H1 (cell line): ENCODE measurements around the gene SPDYE4. TPM values are rescaled to one million over a fixed set of nuclear protein-coding genes. Genes with fewer than 3 reads are reported as not detected.

ENCODE experiments used
- ASH2L ChIP-seq: fragments of 200-600, 300-600 bp; sonication (generic); IDR thresholded peaks from one replicate; pipeline ENCODE4 v1.7.1; 2017; ENCODE audit warnings: low read length
- EGR1 ChIP-seq: IDR thresholded peaks from 2 replicates; pipeline ENCODE4 v1.6.1; 2011; ENCODE audit warnings: low read depth, low read length, borderline replicate concordance
- GABPA ChIP-seq: IDR thresholded peaks from 2 replicates; pipeline ENCODE4 v1.6.1; 2011; ENCODE audit warnings: mild to moderate bottlenecking, low read length, moderate library complexity, borderline replicate concordance; ENCODE audit not compliant: insufficient read depth
- KDM5A ChIP-seq: fragments of 200-600 bp; IDR thresholded peaks from 2 replicates; pipeline ENCODE4 v1.7.1; 2012; ENCODE audit warnings: mild to moderate bottlenecking, low read length, inconsistent platforms, mixed read lengths
- POLR2A ChIP-seq, 2 experiments: IDR thresholded peaks; 1 replicate in 1 of 2; 2 replicates in 1 of 2; pipeline ENCODE4 v1.6.1; 2011; ENCODE audit warnings: low read depth in 2 of 2, low read length in 2 of 2, mild to moderate bottlenecking in 2 of 2; ENCODE audit errors: control extremely low read depth in 1 of 2
- SP4 ChIP-seq: IDR thresholded peaks from 2 replicates; pipeline ENCODE4 v1.6.1; 2012; ENCODE audit warnings: low read length, inconsistent platforms
- TAF1 ChIP-seq: IDR thresholded peaks from 2 replicates; pipeline ENCODE4 v1.6.1; 2011; ENCODE audit warnings: mild to moderate bottlenecking, low read depth, low read length
- polyA plus RNA-seq, 7 experiments: library from polyadenylated mRNA; depleted of rRNA in 3 of 7; stranded (reverse) in 5 of 7; unstranded in 2 of 7; fragments of >200 nt in 5 of 7; fragments of 200-250 nt in 2 of 7; gene quantifications; 1 replicate in 5 of 7; 2 replicates in 1 of 7; 4 replicates in 1 of 7; pipeline versions ENCODE4 v1.2.1 to v1.2.3, GENCODE V29; 2011 to 2013; ENCODE audit warnings: missing spikeins in 2 of 7, mixed read lengths in 2 of 7
- total RNA-seq: library from RNA; stranded (reverse); fragmentation: NEBNext Ultra II Directional; extraction: Animal tissue kit (Norgen Biotek cat#: 25700); gene quantifications from 2 replicates; pipeline ENCODE4 v1.2.1, GENCODE V29; 2021
- TF ChIP-seq, protein P1 (sequence below): fragments of 300-600 bp; sonication (generic); IDR thresholded peaks from 2 replicates; pipeline ENCODE4 v1.7.1; 2012; ENCODE audit warnings: low read length, moderate library complexity, mild to moderate bottlenecking, inconsistent platforms; ENCODE audit not compliant: insufficient replicate concordance
- TF ChIP-seq, protein P2 (sequence below): IDR thresholded peaks from 2 replicates; pipeline ENCODE4 v1.6.1; 2012; ENCODE audit warnings: inconsistent platforms
- TF ChIP-seq, protein P3 (sequence below): IDR thresholded peaks from 2 replicates; pipeline ENCODE4 v1.6.1; 2011; ENCODE audit warnings: low read depth, mild to moderate bottlenecking, low read length; ENCODE audit not compliant: insufficient read depth

The SPDYE4 gene
- total and polyA plus RNA-seq, 2 of the 8 experiments (the other 6 are each of a cell fraction or from before 2014, with no cell fraction given): not detected

DNA sequence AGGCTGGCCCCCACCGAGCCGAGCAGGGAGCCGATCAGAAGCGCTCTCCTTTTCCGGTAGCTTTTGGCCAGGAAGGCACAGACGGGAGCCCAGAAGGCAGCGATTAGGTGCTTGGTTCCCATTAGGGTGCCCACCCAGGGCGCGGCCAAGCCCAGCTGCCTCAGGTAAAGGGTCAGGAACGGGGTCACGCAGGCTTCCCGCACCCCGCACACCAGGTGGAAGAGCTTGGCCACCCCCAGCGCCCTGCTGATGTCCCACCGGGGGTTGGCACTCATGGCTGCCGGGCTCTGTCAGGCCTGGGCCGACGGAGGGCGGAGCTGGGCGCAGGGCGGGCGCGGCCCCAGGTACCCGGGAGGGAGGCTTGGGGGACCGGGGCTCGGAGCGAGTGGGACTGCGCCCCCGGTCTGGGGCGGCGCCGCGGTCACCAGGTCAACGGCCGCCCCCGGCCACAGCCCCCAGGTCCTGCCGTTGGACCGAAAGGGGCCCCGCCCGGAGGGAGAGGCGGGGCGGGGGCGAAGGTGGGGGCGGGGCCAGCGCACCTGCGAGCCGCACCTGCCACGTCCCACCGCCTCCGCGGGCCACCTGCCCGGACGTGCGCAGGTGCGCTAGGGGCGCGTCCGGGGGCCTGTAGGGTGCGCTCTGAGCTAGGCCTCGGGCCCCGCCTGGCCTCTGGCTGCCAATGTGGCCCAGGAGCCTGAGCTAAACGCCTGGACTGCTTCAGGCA, 40.7 kb upstream of the SPDYE4 start, which contains the start of gene MFSD6L (continued):
- TF ChIP-seq, protein P1, sequence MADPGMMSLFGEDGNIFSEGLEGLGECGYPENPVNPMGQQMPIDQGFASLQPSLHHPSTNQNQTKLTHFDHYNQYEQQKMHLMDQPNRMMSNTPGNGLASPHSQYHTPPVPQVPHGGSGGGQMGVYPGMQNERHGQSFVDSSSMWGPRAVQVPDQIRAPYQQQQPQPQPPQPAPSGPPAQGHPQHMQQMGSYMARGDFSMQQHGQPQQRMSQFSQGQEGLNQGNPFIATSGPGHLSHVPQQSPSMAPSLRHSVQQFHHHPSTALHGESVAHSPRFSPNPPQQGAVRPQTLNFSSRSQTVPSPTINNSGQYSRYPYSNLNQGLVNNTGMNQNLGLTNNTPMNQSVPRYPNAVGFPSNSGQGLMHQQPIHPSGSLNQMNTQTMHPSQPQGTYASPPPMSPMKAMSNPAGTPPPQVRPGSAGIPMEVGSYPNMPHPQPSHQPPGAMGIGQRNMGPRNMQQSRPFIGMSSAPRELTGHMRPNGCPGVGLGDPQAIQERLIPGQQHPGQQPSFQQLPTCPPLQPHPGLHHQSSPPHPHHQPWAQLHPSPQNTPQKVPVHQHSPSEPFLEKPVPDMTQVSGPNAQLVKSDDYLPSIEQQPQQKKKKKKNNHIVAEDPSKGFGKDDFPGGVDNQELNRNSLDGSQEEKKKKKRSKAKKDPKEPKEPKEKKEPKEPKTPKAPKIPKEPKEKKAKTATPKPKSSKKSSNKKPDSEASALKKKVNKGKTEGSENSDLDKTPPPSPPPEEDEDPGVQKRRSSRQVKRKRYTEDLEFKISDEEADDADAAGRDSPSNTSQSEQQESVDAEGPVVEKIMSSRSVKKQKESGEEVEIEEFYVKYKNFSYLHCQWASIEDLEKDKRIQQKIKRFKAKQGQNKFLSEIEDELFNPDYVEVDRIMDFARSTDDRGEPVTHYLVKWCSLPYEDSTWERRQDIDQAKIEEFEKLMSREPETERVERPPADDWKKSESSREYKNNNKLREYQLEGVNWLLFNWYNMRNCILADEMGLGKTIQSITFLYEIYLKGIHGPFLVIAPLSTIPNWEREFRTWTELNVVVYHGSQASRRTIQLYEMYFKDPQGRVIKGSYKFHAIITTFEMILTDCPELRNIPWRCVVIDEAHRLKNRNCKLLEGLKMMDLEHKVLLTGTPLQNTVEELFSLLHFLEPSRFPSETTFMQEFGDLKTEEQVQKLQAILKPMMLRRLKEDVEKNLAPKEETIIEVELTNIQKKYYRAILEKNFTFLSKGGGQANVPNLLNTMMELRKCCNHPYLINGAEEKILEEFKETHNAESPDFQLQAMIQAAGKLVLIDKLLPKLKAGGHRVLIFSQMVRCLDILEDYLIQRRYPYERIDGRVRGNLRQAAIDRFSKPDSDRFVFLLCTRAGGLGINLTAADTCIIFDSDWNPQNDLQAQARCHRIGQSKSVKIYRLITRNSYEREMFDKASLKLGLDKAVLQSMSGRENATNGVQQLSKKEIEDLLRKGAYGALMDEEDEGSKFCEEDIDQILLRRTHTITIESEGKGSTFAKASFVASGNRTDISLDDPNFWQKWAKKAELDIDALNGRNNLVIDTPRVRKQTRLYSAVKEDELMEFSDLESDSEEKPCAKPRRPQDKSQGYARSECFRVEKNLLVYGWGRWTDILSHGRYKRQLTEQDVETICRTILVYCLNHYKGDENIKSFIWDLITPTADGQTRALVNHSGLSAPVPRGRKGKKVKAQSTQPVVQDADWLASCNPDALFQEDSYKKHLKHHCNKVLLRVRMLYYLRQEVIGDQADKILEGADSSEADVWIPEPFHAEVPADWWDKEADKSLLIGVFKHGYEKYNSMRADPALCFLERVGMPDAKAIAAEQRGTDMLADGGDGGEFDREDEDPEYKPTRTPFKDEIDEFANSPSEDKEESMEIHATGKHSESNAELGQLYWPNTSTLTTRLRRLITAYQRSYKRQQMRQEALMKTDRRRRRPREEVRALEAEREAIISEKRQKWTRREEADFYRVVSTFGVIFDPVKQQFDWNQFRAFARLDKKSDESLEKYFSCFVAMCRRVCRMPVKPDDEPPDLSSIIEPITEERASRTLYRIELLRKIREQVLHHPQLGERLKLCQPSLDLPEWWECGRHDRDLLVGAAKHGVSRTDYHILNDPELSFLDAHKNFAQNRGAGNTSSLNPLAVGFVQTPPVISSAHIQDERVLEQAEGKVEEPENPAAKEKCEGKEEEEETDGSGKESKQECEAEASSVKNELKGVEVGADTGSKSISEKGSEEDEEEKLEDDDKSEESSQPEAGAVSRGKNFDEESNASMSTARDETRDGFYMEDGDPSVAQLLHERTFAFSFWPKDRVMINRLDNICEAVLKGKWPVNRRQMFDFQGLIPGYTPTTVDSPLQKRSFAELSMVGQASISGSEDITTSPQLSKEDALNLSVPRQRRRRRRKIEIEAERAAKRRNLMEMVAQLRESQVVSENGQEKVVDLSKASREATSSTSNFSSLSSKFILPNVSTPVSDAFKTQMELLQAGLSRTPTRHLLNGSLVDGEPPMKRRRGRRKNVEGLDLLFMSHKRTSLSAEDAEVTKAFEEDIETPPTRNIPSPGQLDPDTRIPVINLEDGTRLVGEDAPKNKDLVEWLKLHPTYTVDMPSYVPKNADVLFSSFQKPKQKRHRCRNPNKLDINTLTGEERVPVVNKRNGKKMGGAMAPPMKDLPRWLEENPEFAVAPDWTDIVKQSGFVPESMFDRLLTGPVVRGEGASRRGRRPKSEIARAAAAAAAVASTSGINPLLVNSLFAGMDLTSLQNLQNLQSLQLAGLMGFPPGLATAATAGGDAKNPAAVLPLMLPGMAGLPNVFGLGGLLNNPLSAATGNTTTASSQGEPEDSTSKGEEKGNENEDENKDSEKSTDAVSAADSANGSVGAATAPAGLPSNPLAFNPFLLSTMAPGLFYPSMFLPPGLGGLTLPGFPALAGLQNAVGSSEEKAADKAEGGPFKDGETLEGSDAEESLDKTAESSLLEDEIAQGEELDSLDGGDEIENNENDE: no peak
- TF ChIP-seq TAF1 (0 out of 2 replicates have a peak, but pooled peaks have one; percentile 41), EGR1 (peak; percentile 46; the same call in 1 of the 2 replicates), ASH2L (no peak), SP4 (peak; percentile 42; the same call in 1 of the 2 replicates), KDM5A (no peak), GABPA (0 out of 2 replicates have a peak, but pooled peaks have one; percentile 62), POLR2A (IDR thresholded peaks at IDR 0.05; ENCODE audit: control extremely low read depth in 1 of 2, low read depth in 2 of 2, low read length in 2 of 2) (no peak; a peak in 1 of 3 replicates)
- TF ChIP-seq, protein P2, sequence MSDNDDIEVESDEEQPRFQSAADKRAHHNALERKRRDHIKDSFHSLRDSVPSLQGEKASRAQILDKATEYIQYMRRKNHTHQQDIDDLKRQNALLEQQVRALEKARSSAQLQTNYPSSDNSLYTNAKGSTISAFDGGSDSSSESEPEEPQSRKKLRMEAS: peak; percentile 89
- TF ChIP-seq, protein P3, sequence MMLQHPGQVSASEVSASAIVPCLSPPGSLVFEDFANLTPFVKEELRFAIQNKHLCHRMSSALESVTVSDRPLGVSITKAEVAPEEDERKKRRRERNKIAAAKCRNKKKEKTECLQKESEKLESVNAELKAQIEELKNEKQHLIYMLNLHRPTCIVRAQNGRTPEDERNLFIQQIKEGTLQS: no peak
